T-helper 2 cell (primary cell): ENCODE data around the gene ZNHIT2.

Experiments used
- DNase-seq, 5 experiments: peaks; one replicate each; pipeline versions ENCODE4 v3.0.0 to v3.0.0-alpha.2; 2012 to 2022

The ZNHIT2 gene

GRCh38 chr11:65134240-65134951 is 16.9 kb upstream of the ZNHIT2 start, which contains the start of gene SYVN1:
Gene SYVN1 (minus strand): TSS chr11:65134519. CDS start chr11:65133601, 918 bp downstream.
- peak; percentile 82 to 95 (median 90) for DNase-seq

DNA sequence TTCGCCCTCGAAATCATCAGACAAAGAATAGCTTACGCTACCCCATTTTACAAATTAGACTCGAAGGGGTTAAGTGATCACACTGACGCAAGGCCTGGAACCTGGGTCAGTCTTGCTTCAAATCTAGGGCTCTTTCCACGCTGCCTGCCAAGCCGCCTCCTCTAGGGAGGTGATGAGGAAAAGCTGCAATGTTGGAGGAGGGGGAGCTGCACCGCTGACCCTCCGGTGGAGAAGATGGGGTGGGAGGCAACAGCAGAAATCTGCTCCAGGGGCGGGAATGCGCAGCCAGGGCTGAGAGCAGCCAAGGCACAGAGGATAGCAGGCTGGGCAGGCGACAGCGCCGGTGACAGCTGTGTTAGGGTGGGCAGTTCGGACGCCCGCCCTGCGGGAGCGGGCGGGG is 16.2 kb upstream of the ZNHIT2 start:
- DNase-seq = no peak

DNA sequence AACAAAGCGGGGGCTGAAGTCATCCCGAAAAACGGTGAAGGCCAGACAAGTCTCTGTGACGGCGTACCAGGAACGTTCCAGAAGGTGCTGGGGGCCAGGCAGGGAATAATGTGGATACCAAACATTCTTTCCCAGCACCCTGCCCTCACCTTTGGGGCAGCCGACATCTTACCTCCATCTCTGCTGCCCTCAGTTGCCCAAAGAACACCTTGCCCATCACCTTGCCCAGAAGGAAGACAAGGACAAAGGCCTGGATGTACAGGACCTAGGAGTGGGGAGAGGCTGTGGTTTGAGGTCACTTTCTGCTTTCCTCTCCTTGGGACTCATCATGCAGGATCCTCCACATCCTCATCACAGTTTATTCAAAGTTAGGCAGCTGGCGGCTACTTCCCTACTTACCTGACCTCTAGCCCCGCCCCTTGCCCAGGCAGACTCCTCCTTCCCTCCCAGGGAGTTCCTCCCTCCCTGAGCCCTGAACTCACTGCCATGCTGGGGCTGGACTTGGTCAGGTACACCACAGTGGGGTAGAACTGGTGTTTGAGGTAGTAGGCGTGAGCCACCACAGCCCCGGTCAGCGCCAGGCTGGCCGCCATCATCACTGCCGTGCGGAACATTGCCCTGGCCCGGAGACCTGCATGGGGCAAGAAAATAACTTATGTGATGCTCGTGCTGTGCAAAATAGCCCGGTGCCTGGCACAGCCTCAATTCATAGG is 15.6 kb upstream of the ZNHIT2 start:
- peak in 4 of 5 experiments; percentile 17 to 64 (median 46) for DNase-seq

DNA sequence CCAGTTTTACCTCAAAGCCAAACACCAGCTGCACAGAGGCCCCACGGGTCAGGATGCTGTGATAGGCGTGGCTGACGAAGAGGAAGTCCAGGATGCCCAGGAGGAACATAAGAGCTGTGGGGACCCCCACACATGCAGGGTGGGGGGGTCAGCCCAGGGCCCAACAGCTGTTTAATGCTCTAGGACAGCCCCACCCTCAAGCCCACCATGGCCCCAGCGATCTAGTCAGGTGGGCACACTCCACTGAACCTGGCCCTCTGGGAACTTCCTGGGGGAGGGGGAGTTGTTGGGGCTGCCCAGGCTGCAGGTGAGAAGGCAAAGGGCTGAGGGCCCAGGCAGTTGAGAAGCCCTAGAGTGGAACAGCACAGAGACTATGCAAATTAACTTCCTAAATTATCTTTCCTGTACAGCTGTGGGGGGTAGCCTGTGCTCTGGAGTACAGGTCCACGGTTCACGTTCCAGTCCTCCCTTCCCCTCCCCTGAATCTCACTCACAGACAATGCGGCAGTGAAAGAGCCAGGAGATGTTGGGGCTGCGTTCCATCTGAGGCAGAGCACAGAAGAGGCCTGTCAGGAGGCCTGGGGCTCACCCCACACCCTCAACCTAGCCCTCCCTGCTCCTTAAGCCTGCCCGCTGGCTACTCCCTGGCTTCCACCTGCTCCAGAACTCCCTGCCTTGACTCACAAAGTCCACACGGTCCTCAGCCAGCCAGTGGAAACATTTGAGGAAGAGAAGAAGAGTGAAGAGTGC is 14.9 kb upstream of the ZNHIT2 start:
- no peak for DNase-seq

- DNase-seq = no peak
Measured at GRCh38 chr11:65131895-65132237, 14.4 kb upstream of the ZNHIT2 start.

GRCh38 chr11:65131417-65131776 is 13.9 kb upstream of the ZNHIT2 start:
- no peak for DNase-seq

- no peak for DNase-seq
Measured at GRCh38 chr11:65130631-65131416, 13.3 kb upstream of the ZNHIT2 start.

DNA sequence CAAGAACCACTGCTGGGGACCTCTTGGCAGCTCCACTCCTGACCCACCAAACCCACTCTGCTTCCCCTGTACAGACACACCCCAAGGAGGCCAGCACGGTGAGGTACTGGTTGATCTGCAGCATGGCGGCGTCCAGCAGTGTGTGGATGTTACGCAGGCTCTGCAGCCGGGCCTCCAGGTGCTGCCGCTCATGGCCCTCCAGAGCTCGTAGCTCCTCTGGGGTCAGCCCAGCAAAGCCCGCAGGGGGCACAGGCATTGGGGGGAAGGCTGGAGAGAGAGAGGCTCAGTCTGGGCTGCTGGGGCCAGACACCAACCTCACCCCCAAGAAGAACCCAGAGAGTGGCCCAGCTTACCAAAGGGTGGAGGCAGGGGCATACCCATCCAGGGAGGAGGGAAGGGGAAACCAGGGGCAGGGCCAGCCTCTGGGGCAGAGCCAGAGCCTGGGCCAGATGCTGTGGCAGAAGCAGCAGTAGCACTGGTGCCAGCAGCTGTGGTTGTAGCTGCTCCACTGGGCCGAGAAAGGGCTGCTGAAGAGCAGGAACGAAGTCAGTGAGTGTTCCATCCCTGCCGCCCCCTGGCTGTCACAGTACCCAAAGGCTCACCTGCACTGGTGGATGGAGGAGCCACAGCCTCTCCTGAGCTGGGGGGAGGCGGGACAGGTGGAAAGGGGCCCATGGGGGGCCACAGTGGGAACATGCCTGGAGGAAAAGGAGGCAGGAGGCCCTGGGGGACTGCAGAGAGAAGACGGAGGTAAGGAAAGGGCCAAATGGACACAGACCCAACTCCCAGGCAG is 12.3 kb upstream of the ZNHIT2 start:
- DNase-seq = no peak

DNA sequence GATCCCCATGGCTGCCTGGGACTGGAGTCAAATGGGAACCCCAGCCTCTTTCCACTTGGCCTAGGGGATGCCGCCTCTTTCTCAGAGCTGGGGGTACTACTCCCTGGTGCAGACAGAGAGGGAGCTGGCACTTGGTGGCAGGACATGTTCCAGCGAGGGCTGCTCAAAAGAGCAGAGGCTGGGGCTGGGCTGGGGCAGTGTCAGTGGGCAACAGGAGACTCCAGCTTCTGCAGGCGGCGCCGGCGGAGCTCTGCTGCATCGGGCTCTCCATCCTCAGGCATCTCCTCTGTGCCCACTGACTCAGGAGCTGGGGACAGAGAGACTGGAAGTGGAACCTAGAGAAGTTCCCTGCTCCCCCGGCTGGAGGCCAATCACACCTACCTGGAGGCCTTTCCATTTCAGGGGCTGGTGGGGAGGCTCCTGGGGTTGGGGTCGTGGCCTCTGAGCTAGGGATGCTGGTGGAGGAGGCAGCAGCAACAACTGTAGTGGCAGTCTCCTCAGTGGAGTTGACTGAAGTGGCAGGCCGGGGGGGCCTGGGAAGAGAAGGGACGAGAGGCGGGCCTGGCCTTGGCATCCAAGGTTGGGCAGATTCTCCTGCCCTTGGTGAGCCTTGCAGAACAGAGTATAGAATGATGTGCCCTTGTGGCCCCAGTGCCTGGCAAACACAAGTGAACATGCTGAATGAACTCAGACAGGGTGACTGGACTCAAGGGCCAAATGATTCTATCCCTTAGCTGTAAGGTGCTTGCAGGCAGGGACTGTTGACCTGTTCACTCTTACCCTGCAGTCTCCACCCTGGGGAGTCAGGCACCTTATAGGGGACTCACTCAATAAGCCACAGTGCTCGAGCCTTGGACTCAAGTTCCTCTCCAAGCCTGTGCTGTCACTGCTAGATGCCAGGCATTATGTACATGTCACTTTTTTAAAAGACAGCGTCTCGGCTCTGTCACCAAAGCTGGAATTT is 11.0 kb upstream of the ZNHIT2 start:
- DNase-seq = no peak

DNA sequence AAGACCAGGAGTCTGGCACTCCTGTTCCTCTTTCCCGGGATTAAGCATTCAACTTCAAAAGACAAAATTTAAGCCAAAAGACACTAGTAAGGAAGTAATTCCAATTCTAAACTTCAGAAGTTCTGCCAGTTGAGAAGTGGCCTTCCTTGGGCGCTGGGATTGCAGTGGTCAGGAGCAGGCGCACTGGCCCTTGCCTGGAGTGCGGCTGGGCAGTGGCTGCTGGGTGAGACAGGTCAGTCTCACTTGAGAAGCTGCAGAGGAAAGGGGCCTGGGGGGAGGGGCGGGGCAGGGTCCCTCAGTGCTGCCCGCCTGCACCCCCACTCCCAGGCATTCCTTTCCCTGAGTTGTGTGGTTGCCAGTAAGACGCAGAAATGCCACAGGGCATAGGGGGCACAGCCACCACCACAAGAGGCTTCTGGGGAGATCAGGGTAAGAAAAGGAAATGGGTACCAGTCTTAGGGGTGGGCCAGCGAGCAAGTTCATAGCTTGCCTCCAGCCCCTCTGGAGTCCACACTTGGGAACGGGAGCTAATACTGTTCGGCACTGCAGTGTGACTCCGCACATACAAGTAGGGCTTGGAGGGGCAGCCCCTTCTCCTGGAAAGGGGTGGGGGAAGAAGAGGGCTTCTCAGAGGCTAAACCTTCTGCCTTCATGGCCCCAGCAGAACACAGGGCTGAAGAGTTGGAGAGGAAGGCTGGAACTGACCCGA is 10.1 kb upstream of the ZNHIT2 start:
- DNase-seq = no peak

- no peak for DNase-seq
Measured at GRCh38 chr11:65126624-65127274, 9.2 kb upstream of the ZNHIT2 start.

DNA sequence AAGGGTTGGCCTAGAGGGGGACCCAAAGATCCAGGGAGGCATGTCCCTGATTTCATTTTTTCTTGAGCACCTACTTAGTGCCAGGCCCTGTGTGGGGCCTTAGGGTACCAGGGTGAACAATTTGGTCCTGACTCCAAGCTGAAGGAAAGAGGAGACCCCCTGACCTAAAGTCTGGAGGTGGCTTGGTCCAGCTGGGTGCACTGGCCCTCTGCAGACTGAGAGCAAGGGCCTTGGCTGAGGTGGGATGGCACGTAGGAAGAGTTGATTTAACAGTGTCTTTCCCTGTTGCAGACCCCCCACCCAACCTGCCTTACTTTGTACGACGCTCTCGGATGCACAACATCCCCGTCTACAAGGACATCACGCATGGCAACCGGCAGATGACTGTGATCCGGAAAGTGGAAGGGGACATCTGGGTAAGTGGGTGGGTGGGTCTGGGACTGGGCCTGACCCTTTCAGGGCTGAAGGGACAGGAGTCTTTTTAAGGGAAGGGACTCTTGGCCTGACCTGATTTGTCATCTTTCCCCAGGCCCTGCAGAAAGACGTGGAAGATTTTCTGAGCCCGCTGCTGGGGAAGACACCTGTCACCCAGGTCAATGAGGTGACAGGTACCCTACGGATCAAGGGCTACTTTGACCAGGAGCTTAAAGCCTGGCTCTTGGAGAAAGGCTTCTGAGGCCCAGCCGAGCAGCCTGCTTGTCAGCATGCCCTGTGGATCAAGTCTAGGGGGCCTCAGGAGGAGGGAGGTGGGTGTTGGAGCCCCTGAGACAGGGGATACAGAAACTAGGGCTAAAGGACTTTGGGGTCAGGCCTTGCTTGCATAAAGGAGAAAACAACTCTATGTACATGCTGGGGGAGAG is 7.9 kb upstream of the ZNHIT2 start:
- DNase-seq = no peak

DNA sequence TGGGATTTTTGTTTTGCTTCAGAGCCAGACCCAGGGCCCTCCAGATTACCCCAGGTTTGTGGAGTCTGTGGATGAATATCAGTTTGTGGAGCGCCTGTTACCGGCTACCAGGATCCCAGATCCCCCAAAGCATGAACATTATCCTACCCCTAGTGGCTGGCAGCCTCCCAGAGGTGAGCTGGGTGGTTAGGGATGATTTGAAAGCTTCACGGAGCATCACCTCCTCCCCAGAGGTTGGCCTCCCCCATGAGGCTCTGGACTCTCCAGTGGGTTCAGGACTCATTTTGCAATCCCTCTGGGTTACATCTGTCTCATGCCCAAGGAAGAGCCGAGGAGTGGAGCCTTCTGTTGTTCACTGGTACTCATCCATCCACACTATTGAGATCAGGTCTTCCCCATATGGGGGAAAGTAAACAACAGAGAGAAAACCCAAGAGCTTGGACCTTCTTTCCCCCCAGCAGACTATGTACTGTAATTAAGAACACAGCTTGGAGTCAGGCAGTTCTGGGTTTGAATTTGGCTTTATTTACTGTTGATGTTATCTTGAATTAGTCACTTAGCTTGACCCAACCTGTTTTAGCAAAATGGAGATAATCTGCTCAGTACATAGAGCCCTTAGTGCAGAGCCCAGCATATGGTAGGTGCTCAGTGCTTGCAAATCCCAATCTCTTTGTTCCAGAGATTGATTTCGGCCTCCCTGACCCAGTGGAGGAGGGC is 7.1 kb upstream of the ZNHIT2 start:
- no peak for DNase-seq

GRCh38 chr11:65121865-65122696 is 4.6 kb upstream of the ZNHIT2 start, which contains the start of the genes FAU and MRPL49:
Gene FAU (minus strand): TSS chr11:65122134. CDS start chr11:65121813, 321 bp downstream.
Gene MRPL49 (plus strand): TSS chr11:65122321. CDS start chr11:65122347, 26 bp downstream.
- DNase-seq = peak; percentile 95 to 99 (median 99)

DNA sequence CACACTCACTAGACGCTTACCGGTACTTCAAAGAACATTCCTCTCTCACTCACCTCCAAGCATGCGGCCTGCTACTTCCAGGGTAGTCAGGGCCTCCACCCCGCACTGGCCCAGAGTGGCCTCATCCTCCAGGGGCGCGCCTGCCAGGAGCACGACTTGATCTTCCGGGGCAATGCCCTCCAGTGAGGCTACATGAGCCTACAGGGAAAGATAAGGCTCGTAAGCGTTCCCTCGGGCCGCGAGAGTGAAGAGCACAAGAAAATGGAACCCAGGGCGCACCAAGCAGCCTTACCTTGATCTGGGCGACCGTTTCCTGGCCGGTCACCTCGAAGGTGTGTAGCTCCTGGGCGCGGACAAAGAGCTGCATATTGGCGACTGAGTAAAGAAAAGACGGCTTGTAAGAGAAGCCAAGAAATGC is 4.0 kb upstream of the ZNHIT2 start:
- peak in 1 of 5 experiments; percentile 55 for DNase-seq

GRCh38 chr11:65120831-65121230 is 3.3 kb upstream of the ZNHIT2 start:
- DNase-seq = no peak

- no peak for DNase-seq
Measured at GRCh38 chr11:65119670-65119995, 2.1 kb upstream of the ZNHIT2 start.
